Kidney epithelial cell (primary cell): ENCODE data around the gene BRK1. TPM values are rescaled to one million over a fixed set of nuclear protein-coding genes. Genes with fewer than 3 reads are reported as not detected.
"Not testable (repeated sequence)": the region's sequence is repeated elsewhere in the genome, so short reads cannot be mapped to it uniquely, and the experiment has no call there.

Experiments used
- DNase-seq: peaks from one replicate; pipeline ENCODE4 v3.0.0-alpha.2; 2010; ENCODE audit warnings: low read depth
- H3K27me3 ChIP-seq: 2 replicates; pipeline ENCODE4 v1.6.0; 2011; ENCODE audit warnings: low read length; ENCODE audit not compliant: control insufficient read depth, insufficient read depth
- H3K36me3 ChIP-seq: 2 replicates; pipeline ENCODE4 v1.5.1; 2011; ENCODE audit warnings: low read length; ENCODE audit not compliant: control insufficient read depth, insufficient read depth
- H3K4me3 ChIP-seq: 2 replicates; pipeline ENCODE4 v1.5.1; 2011; ENCODE audit warnings: low read depth, mild to moderate bottlenecking, control low read depth, low read length
- total RNA-seq: library from RNA; depleted of rRNA; stranded (reverse); fragments of >200 nt; gene quantifications from 2 replicates; pipeline ENCODE4 v1.2.3, GENCODE V29; 2015
- TF ChIP-seq, protein P1 (sequence below): IDR thresholded peaks from 2 replicates; pipeline ENCODE4 v1.5.1; 2011; ENCODE audit warnings: mild to moderate bottlenecking, moderate library complexity, low read length, control low read depth, inconsistent platforms; ENCODE audit not compliant: insufficient read depth, poor library complexity, severe bottlenecking

BRK1 gene
- total RNA-seq, 1 donor from 2014 or later, result 117 TPM

DNA sequence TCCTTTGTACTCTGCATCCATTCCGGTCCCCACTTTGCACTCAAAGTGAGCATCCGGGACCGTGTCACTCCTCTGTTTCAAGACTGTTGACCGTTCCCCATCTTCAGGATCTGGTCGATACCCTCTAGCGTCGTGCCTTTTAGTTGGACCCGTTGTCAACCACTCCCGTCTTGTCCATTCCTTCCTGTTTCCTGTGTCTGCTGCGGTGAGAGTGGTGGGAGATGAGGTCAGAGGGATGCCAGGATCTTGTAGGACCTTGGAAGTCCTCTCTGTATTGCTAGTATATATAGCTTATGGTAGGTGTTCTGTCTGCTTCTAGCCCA lies 624 bp downstream of the BRK1 start:
- Histone ChIP-seq H3K4me3 (peak overlapping the region; percentile 90), H3K36me3 (no peaks in the 10 kb centered on the region), H3K27me3 (no peaks in the 10 kb centered on the region)
- peak; percentile 12 for DNase-seq
- TF ChIP-seq, protein P1, sequence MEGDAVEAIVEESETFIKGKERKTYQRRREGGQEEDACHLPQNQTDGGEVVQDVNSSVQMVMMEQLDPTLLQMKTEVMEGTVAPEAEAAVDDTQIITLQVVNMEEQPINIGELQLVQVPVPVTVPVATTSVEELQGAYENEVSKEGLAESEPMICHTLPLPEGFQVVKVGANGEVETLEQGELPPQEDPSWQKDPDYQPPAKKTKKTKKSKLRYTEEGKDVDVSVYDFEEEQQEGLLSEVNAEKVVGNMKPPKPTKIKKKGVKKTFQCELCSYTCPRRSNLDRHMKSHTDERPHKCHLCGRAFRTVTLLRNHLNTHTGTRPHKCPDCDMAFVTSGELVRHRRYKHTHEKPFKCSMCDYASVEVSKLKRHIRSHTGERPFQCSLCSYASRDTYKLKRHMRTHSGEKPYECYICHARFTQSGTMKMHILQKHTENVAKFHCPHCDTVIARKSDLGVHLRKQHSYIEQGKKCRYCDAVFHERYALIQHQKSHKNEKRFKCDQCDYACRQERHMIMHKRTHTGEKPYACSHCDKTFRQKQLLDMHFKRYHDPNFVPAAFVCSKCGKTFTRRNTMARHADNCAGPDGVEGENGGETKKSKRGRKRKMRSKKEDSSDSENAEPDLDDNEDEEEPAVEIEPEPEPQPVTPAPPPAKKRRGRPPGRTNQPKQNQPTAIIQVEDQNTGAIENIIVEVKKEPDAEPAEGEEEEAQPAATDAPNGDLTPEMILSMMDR, result no peak

DNA sequence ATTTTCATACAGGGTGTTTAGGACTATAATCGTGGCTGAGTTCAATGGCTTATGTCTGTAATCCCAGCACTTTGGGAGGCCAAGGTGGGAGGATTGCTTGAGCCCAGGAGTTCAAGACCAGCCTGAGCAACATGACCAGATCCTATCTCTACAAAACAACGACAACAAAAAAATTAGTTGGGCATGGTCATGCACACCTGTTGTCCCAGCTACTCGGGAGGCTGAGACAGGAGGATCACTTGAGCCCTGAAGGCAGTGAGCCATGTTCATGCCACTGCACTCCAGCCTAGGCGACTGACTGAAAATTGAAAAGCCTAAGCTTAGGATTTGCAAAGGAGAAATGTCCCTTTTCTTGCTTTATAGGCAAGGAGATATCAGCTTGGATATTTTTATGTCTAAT lies 1.5 kb downstream of the BRK1 start:
- no peaks in the 10 kb centered on the region for H3K27me3 ChIP-seq
- H3K36me3 ChIP-seq, result no peaks in the 10 kb centered on the region
- no peak overlapping the region for H3K4me3 ChIP-seq
- DNase-seq, result no peak
- TF ChIP-seq, protein P1, result no peak

DNA sequence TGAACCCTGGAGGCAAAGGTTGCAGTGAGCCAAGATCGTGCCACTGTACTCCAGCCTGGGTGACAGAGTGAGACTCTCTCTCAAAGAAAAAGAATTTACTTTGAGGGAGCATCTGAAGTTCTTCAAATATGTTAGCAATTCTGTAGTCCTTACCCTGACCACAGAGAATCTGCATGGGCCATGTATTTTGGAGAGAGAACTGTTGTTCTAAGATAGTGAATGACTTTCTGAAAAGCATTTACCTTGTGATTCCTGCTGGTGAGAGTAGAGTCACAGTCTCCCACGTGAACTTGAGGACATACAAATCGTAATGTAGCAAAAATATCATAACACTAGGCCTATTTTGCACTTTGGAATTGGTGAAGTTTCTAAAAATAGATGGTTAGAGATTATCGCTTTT lies 3.9 kb downstream of the BRK1 start:
- no peaks in the 10 kb centered on the region for H3K27me3 ChIP-seq
- no peak for DNase-seq

DNA sequence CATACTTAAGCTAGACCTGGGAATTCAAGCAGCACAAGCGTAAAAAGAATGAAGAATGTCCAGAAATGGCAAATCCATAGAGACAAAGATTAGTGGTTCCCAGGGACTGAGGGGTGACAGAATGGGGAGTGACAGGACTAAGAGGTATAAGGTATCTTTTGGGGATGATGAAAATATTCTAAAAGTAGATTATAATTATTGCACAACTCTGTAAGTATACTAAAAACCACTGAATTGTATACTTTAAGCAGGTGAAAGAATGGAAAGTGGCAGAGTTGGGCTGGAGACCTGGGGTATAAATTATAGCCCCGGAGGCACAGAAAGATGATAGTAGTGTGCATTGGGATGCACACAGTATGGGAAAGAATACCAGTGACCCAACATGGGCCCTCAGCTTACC lies 5.6 kb downstream of the BRK1 start:
- Histone ChIP-seq H3K4me3 (no peak overlapping the region), H3K27me3 (no peaks in the 10 kb centered on the region), H3K36me3 (no peaks in the 10 kb centered on the region)
- TF ChIP-seq, protein P1, result no peak
- DNase-seq, result no peak

More for the DNA sequence above, 3.9 kb downstream of the BRK1 start:
- Histone ChIP-seq H3K36me3 (no peaks in the 10 kb centered on the region), H3K4me3 (no peak overlapping the region)
- TF ChIP-seq, protein P1, result no peak

DNA sequence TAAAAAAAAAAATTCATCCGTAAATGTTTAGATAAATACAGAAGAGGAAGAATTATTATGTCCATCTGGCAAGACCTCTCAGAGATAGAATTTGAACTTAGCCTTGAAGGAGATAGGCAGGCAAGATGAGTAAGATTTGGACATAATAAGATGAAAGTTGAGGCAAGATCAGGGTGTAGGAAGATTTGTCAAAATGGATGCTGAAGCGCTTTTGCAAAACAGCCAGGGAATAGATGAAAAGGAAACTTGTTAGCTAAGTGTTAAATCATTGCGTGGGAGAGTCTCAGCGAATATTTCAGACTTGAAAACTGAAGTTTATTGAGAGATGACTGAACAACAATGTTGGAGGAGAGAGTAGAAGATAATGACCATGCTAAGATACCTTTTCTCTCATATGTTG lies 7.2 kb downstream of the BRK1 start:
- no peak for DNase-seq
- TF ChIP-seq, protein P1, result no peak
- no peaks in the 10 kb centered on the region for H3K27me3 ChIP-seq
- H3K4me3 ChIP-seq, result no peak overlapping the region
- no peaks in the 10 kb centered on the region for H3K36me3 ChIP-seq

DNA sequence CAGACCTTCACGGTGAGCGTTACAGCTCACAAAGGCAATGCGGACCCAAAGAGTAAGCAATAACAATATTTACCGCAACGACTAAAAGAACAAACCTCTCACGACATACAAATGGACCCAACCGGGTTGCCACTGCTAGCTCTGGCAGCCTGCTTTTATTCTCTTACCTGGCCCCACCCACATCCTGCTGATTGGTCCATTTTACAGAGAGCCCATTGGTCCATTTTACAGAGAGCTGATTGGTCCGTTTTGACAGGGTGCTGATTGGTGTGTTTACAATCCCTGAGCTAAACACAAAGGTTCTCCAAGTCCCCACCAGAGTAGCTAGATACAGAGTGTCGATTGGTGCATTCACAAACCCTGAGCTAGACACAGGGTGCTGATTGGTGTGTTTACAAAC lies 20.4 kb downstream of the BRK1 start:
- DNase-seq, H3K4me3 ChIP-seq, H3K27me3 ChIP-seq, H3K36me3 ChIP-seq: not testable (repeated sequence)

DNA sequence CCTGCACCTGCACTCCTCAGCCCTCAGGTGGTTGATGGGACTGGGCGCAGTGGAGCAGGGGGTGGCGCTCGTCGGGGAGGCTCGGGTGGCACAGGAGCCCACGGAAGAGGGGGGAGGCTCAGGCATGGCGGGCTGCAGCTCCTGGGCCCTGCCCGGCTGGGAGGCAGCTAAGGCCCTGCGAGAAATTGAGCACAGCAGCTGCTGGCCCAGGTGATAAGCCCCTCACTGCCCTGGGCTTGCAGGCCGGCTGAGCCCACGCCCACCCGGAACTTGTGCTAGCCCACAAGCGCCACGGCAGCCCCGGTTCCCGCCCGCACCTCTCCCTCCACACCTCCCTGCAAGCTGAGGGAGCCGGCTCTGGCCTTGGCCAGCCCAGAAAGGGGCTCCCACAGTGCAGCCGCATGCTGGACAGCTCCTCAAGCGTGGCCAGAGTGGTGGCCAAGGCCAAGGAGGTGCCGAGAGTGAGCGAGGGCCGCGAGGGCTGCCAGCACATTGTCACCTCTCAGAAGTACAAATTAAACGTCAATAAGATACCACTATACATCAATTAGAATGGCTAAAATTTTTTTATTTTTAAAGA lies 21.0 kb downstream of the BRK1 start:
- no peak overlapping the region for H3K4me3 ChIP-seq
- no peaks in the 10 kb centered on the region for H3K36me3 ChIP-seq
- DNase-seq, result no peak
- no peaks in the 10 kb centered on the region for H3K27me3 ChIP-seq
- TF ChIP-seq, protein P1, result no peak
